Measurements from ENCODE around the gene ABHD17B.

Gene ABHD17B

GRCh38 chr9:71897577-71897976 lies 13.4 kb downstream of the ABHD17B start:
- peak overlapping the region; percentile 33 for H3K4me3 Mint-ChIP-seq
- peaks cover 66% of the 10 kb centered on the region for H3K4me1 Mint-ChIP-seq
- DNase-seq (ENCODE audit: low spot score in 2 of 2), result no peak
- no peaks in the 10 kb centered on the region for H3K36me3 Mint-ChIP-seq
- H3K9me3 Mint-ChIP-seq, result no peaks in the 10 kb centered on the region
- peak overlapping the region; percentile 79 for H3K27ac Mint-ChIP-seq
- peak; percentile 90 for ATAC-seq

- DNase-seq (ENCODE audit: low spot score in 2 of 2) (no peak), ATAC-seq (no peak)
- Mint-ChIP-seq H3K4me3 (peak overlapping the region; percentile 33), H3K4me1 (peaks cover 64% of the 10 kb centered on the region), H3K9me3 (no peaks in the 10 kb centered on the region), H3K36me3 (no peaks in the 10 kb centered on the region), H3K27ac (peak overlapping the region; percentile 79)
Observed at GRCh38 chr9:71896761-71897160, 14.2 kb downstream of the ABHD17B start.

- no peaks in the 10 kb centered on the region for H3K9me3 Mint-ChIP-seq
- peaks cover 64% of the 10 kb centered on the region for H3K4me1 Mint-ChIP-seq
- H3K27ac Mint-ChIP-seq, result peak overlapping the region; percentile 45
- no peak overlapping the region for H3K4me3 Mint-ChIP-seq
- H3K36me3 Mint-ChIP-seq, result no peaks in the 10 kb centered on the region
- DNase-seq (ENCODE audit: low spot score in 2 of 2), result no peak
- ATAC-seq, result peak; percentile 77
Observed at GRCh38 chr9:71895955-71896354, 15.0 kb downstream of the ABHD17B start.

- DNase-seq (ENCODE audit: low spot score in 2 of 2), result no peak
- Mint-ChIP-seq H3K4me1 (peaks cover 64% of the 10 kb centered on the region), H3K27ac (no peak overlapping the region), H3K4me3 (no peak overlapping the region), H3K9me3 (no peaks in the 10 kb centered on the region), H3K36me3 (no peaks in the 10 kb centered on the region)
- ATAC-seq, result peak; percentile 35
Observed at GRCh38 chr9:71895117-71895516, 15.9 kb downstream of the ABHD17B start.

- H3K27ac Mint-ChIP-seq, result no peak overlapping the region
- no peaks in the 10 kb centered on the region for H3K36me3 Mint-ChIP-seq
- no peaks in the 10 kb centered on the region for H3K9me3 Mint-ChIP-seq
- peaks cover 51% of the 10 kb centered on the region for H3K4me1 Mint-ChIP-seq
- DNase-seq (ENCODE audit: low spot score in 2 of 2) (no peak), ATAC-seq (no peak)
- H3K4me3 Mint-ChIP-seq, result no peak overlapping the region
Observed at GRCh38 chr9:71891557-71892189, 19.3 kb downstream of the ABHD17B start.

- Mint-ChIP-seq H3K27ac (no peak overlapping the region), H3K4me1 (peaks cover 42% of the 10 kb centered on the region), H3K4me3 (no peak overlapping the region), H3K36me3 (no peaks in the 10 kb centered on the region), H3K9me3 (no peaks in the 10 kb centered on the region)
- DNase-seq (ENCODE audit: low spot score in 2 of 2) (no peak), ATAC-seq (no peak)
Observed at GRCh38 chr9:71890042-71890679, 20.8 kb downstream of the ABHD17B start.

GRCh38 chr9:71887362-71887761 lies 23.6 kb downstream of the ABHD17B start:
- no peak overlapping the region for H3K4me3 Mint-ChIP-seq

GRCh38 chr9:71886541-71886940 lies 24.5 kb downstream of the ABHD17B start:
- DNase-seq (ENCODE audit: low spot score in 2 of 2) (no peak), ATAC-seq (no peak)
- peak overlapping the region; percentile 1 for H3K27ac Mint-ChIP-seq
- peaks cover 7% of the 10 kb centered on the region for H3K9me3 Mint-ChIP-seq
- no peak overlapping the region for H3K4me3 Mint-ChIP-seq
- peaks cover under 1% of the 10 kb centered on the region for H3K36me3 Mint-ChIP-seq
- peaks cover 26% of the 10 kb centered on the region for H3K4me1 Mint-ChIP-seq

More at GRCh38 chr9:71887362-71887761, 23.6 kb downstream of the ABHD17B start:
- DNase-seq (ENCODE audit: low spot score in 2 of 2) (no peak), ATAC-seq (no peak)
- H3K36me3 Mint-ChIP-seq, result no peaks in the 10 kb centered on the region
- no peak overlapping the region for H3K27ac Mint-ChIP-seq
- H3K4me1 Mint-ChIP-seq, result peaks cover 25% of the 10 kb centered on the region
- peaks cover 7% of the 10 kb centered on the region for H3K9me3 Mint-ChIP-seq

- Mint-ChIP-seq H3K4me3 (no peak overlapping the region), H3K27ac (peak overlapping the region; percentile 1), H3K9me3 (peaks cover 10% of the 10 kb centered on the region), H3K36me3 (peaks cover 6% of the 10 kb centered on the region), H3K4me1 (peaks cover 24% of the 10 kb centered on the region)
- DNase-seq (ENCODE audit: low spot score in 2 of 2) (no peak), ATAC-seq (peak; percentile 92)
Observed at GRCh38 chr9:71886015-71886414, 25.0 kb downstream of the ABHD17B start.

- Mint-ChIP-seq H3K9me3 (peaks cover 14% of the 10 kb centered on the region), H3K4me3 (no peak overlapping the region), H3K27ac (peak overlapping the region; percentile 1), H3K36me3 (peaks cover 8% of the 10 kb centered on the region), H3K4me1 (peaks cover 24% of the 10 kb centered on the region)
- ATAC-seq, result peak; percentile 48
- DNase-seq (ENCODE audit: low spot score in 2 of 2), result no peak
Observed at GRCh38 chr9:71885467-71885866, 25.5 kb downstream of the ABHD17B start.

GRCh38 chr9:71884005-71884404 lies 27.0 kb downstream of the ABHD17B start:
- H3K27ac Mint-ChIP-seq, result no peak overlapping the region
- H3K9me3 Mint-ChIP-seq, result peaks cover 19% of the 10 kb centered on the region
- DNase-seq (ENCODE audit: low spot score in 2 of 2), result no peak
- no peak for ATAC-seq
- H3K4me3 Mint-ChIP-seq, result no peak overlapping the region
- peaks cover 31% of the 10 kb centered on the region for H3K4me1 Mint-ChIP-seq
- peaks cover 8% of the 10 kb centered on the region for H3K36me3 Mint-ChIP-seq

- ATAC-seq (no peak), DNase-seq (ENCODE audit: low spot score in 2 of 2) (no peak)
- Mint-ChIP-seq H3K27ac (no peak overlapping the region), H3K9me3 (peaks cover 26% of the 10 kb centered on the region), H3K36me3 (peaks cover 10% of the 10 kb centered on the region), H3K4me1 (peaks cover 24% of the 10 kb centered on the region), H3K4me3 (no peak overlapping the region)
Observed at GRCh38 chr9:71879644-71880174, 31.3 kb downstream of the ABHD17B start.

- Mint-ChIP-seq H3K27ac (no peak overlapping the region), H3K4me1 (peaks cover 26% of the 10 kb centered on the region), H3K36me3 (peaks cover 22% of the 10 kb centered on the region), H3K9me3 (peaks cover 21% of the 10 kb centered on the region), H3K4me3 (no peak overlapping the region)
- ATAC-seq (no peak), DNase-seq (ENCODE audit: low spot score in 2 of 2) (no peak)
Observed at GRCh38 chr9:71878327-71879274, 32.4 kb downstream of the ABHD17B start.

- Mint-ChIP-seq H3K9me3 (peaks cover 18% of the 10 kb centered on the region), H3K36me3 (peaks cover 26% of the 10 kb centered on the region), H3K27ac (no peak overlapping the region), H3K4me3 (no peak overlapping the region), H3K4me1 (peaks cover 26% of the 10 kb centered on the region)
- no peak for DNase-seq (ENCODE audit: low spot score in 2 of 2)
- no peak for ATAC-seq
Observed at GRCh38 chr9:71876829-71877228, 34.2 kb downstream of the ABHD17B start.

GRCh38 chr9:71876106-71876505 lies 34.9 kb downstream of the ABHD17B start:
- no peak for ATAC-seq
- H3K36me3 Mint-ChIP-seq, result peaks cover 21% of the 10 kb centered on the region

More at GRCh38 chr9:71876106-71876505, 34.9 kb downstream of the ABHD17B start:
- no peak for DNase-seq (ENCODE audit: low spot score in 2 of 2)
- Mint-ChIP-seq H3K4me3 (no peak overlapping the region), H3K27ac (no peak overlapping the region), H3K4me1 (peaks cover 21% of the 10 kb centered on the region), H3K9me3 (peaks cover 16% of the 10 kb centered on the region)

Data from stimulated activated effector memory CD8-positive, alpha-beta T cell treated with anti-CD3 and anti-CD28 coated beads, Interleukin-12 subunit alpha, Interleukin-12 subunit beta, amount 100 ng/mL, for 72 hours (primary cell).